Measurements from ENCODE around the gene DDTL. TPM values are rescaled to one million over a fixed set of nuclear protein-coding genes. Genes with fewer than 3 reads are reported as not detected.

DDTL gene
- total RNA-seq, 1 experiment from 2014 or later: not detected

- Histone ChIP-seq H3K36me3 (ENCODE audit: low read depth) (no peaks in the 10 kb centered on the region), H3K4me3 (no peak overlapping the region), H3K27ac (no peak overlapping the region), H4K20me1 (ENCODE audit: insufficient read depth) (no peaks in the 10 kb centered on the region), H3K9me2 (ENCODE audit: insufficient read depth) (no peaks in the 10 kb centered on the region), H3K79me2 (ENCODE audit: low read depth) (peaks cover 22% of the 10 kb centered on the region), H3K9me3 (ENCODE audit: insufficient read depth, low read depth) (no peaks in the 10 kb centered on the region), H2AFZ (no peak overlapping the region), H3K27me3 (ENCODE audit: insufficient read depth, low read depth) (no peaks in the 10 kb centered on the region), H3K4me1 (replicated peaks; ENCODE audit: insufficient read depth) (peaks cover 13% of the 10 kb centered on the region), H3K4me2 (no peak overlapping the region), H3F3A (ENCODE audit: insufficient read depth, low read depth) (0 out of 2 replicates have a peak, but pooled peaks cover under 1% of the 10 kb centered on the region)
- CTCF ChIA-PET: no interaction called here
- intact Hi-C loops (cut with micrococcal nuclease; ENCODE audit: unreplicated experiment): no loop called here
- no peak for TF ChIP-seq CTCF (conservative IDR thresholded peaks at IDR 0.05)
- TF ChIP-seq EZH2 (IDR thresholded peaks at IDR 0.05; ENCODE audit: low read depth): no peak
- BruUV-seq (replicated peaks): no TSS peak
- DNase-seq: no peak
- POLR2A ChIA-PET (ENCODE audit: unreplicated experiment): interaction anchor here (0.6 kb wide), 1 partner anchor 18 kb away, joined by 3 read pairs; no protein-coding TSS in a partner anchor
These were observed 41.9 kb downstream of the DDTL start for GRCh38 chr22:24008381-24009226.

GRCh38 chr22:24009227-24010017 lies 42.7 kb downstream of the DDTL start:
- Histone ChIP-seq H3K9me3 (ENCODE audit: insufficient read depth, low read depth) (no peaks in the 10 kb centered on the region), H2AFZ (no peak overlapping the region), H3K27me3 (ENCODE audit: insufficient read depth, low read depth) (no peaks in the 10 kb centered on the region), H3K4me3 (no peak overlapping the region), H3K79me2 (ENCODE audit: low read depth) (peaks cover 30% of the 10 kb centered on the region), H3K4me1 (replicated peaks; ENCODE audit: insufficient read depth) (peaks cover 13% of the 10 kb centered on the region), H3K9me2 (ENCODE audit: insufficient read depth) (no peaks in the 10 kb centered on the region), H3K36me3 (ENCODE audit: low read depth) (no peaks in the 10 kb centered on the region), H3K4me2 (no peak overlapping the region), H3F3A (ENCODE audit: insufficient read depth, low read depth) (no peaks in the 10 kb centered on the region), H4K20me1 (ENCODE audit: insufficient read depth) (no peaks in the 10 kb centered on the region; the same call in 1 of the 2 replicates), H3K27ac (no peak overlapping the region)
- CTCF ChIA-PET: no interaction called here
- intact Hi-C loops (cut with micrococcal nuclease; ENCODE audit: unreplicated experiment): no loop called here
- POLR2A ChIA-PET (ENCODE audit: unreplicated experiment): no interaction called here
- no peak for DNase-seq
- BruUV-seq (replicated peaks): no TSS peak
- TF ChIP-seq CTCF (conservative IDR thresholded peaks at IDR 0.05) (no peak), EZH2 (IDR thresholded peaks at IDR 0.05; ENCODE audit: low read depth) (no peak)

- no peak for DNase-seq
- Histone ChIP-seq H3K36me3 (ENCODE audit: low read depth) (no peaks in the 10 kb centered on the region; the same call in 1 of the 2 replicates), H3K9me3 (ENCODE audit: insufficient read depth, low read depth) (no peaks in the 10 kb centered on the region), H4K20me1 (ENCODE audit: insufficient read depth) (no peaks in the 10 kb centered on the region; the same call in 1 of the 2 replicates), H3K4me3 (no peak overlapping the region), H3F3A (ENCODE audit: insufficient read depth, low read depth) (no peaks in the 10 kb centered on the region), H3K9me2 (ENCODE audit: insufficient read depth) (no peaks in the 10 kb centered on the region), H3K27ac (no peak overlapping the region), H3K27me3 (ENCODE audit: insufficient read depth, low read depth) (no peaks in the 10 kb centered on the region), H3K4me1 (replicated peaks; ENCODE audit: insufficient read depth) (peaks cover 13% of the 10 kb centered on the region), H2AFZ (no peak overlapping the region), H3K4me2 (no peak overlapping the region), H3K79me2 (ENCODE audit: low read depth) (peaks cover 35% of the 10 kb centered on the region)
- POLR2A ChIA-PET (ENCODE audit: unreplicated experiment): no interaction called here
- TF ChIP-seq EZH2 (IDR thresholded peaks at IDR 0.05; ENCODE audit: low read depth) (no peak), CTCF (conservative IDR thresholded peaks at IDR 0.05) (no peak)
- intact Hi-C loops (cut with micrococcal nuclease; ENCODE audit: unreplicated experiment): no loop called here
- no TSS peak for BruUV-seq (replicated peaks)
- CTCF ChIA-PET: no interaction called here
These were observed 43.3 kb downstream of the DDTL start for GRCh38 chr22:24010018-24010391.

Measured in PC-9 (cell line).